Lung (tissue), 12 donors: ENCODE data around the gene WHRN. TPM values are rescaled to one million over a fixed set of nuclear protein-coding genes. Genes with fewer than 3 reads are reported as not detected.

Source experiments
- ATAC-seq: fragments of 200-7000 bp; cut with Tn5 transposase; one replicate; pipeline ENCODE4 v1.9.1; 2020; ENCODE audit warnings: moderate number of reproducible peaks; ENCODE audit not compliant: insufficient read depth, low FRiP score
- DNase-seq, 3 donors: peaks; one replicate each; pipeline ENCODE4 v3.0.0-alpha.2; 2013 to 2017
- H3K27ac ChIP-seq, 2 donors: one replicate each; pipeline ENCODE4 v1.5.1; 2013; ENCODE audit warnings: mild to moderate bottlenecking in 2 of 2, moderate library complexity in 2 of 2, control low read depth in 1 of 2, inconsistent platforms in 1 of 2, low read depth in 1 of 2, low read length in 1 of 2
- H3K27me3 ChIP-seq, 3 donors: one replicate each; pipeline ENCODE4 v1.5.1; 2013; ENCODE audit warnings: low read length in 2 of 3; ENCODE audit not compliant: control insufficient read depth in 3 of 3, insufficient read depth in 3 of 3
- H3K36me3 ChIP-seq, 4 donors: one replicate each; pipeline ENCODE4 v1.5.1; 2013; ENCODE audit warnings: low read length in 4 of 4, mild to moderate bottlenecking in 1 of 4, moderate library complexity in 1 of 4; ENCODE audit not compliant: control insufficient read depth in 4 of 4, insufficient read depth in 4 of 4
- H3K4me1 ChIP-seq, 5 donors: one replicate each; pipeline ENCODE4 v1.5.1; 2013; ENCODE audit warnings: low read length in 5 of 5, mild to moderate bottlenecking in 2 of 5, moderate library complexity in 1 of 5; ENCODE audit not compliant: control insufficient read depth in 5 of 5, insufficient read depth in 5 of 5
- H3K4me3 ChIP-seq: one replicate; pipeline ENCODE4 v1.5.1; 2013; ENCODE audit warnings: mild to moderate bottlenecking, control low read depth, moderate library complexity
- H3K9ac ChIP-seq, 2 donors: one replicate each; pipeline ENCODE4 v1.5.1; 2013; ENCODE audit warnings: low read length in 2 of 2, control low read depth in 1 of 2; ENCODE audit not compliant: insufficient read depth in 1 of 2
- H3K9me3 ChIP-seq, 4 donors: one replicate each; pipeline ENCODE4 v1.5.1; 2013; ENCODE audit warnings: low read length in 3 of 4, mild to moderate bottlenecking in 1 of 4, moderate library complexity in 1 of 4; ENCODE audit not compliant: control insufficient read depth in 4 of 4, insufficient read depth in 3 of 4
- CTCF ChIP-seq: IDR thresholded peaks from 2 replicates; pipeline ENCODE4 v1.5.1; 2012; ENCODE audit warnings: mild to moderate bottlenecking; ENCODE audit errors: control extremely low read depth, extremely low read depth
- WGBS, 2 donors: extraction: QIAGEN DNeasy Blood & Tissue Kit; methylation state at CpG; one replicate each; pipeline ENCODE4 v1.1.7; 2013; 5-methylcytosine and 5-hydroxymethylcytosine counted together
- polyA plus RNA-seq, 2 donors: library from polyadenylated mRNA; stranded (reverse); fragments of 200-250 nt; gene quantifications; one replicate each; pipeline ENCODE4 v1.2.1, GENCODE V29; 2013
- total RNA-seq, 2 donors: library from RNA; depleted of rRNA in 1 of 2; stranded (reverse); fragments of >200 nt in 1 of 2; gene quantifications; one replicate each; pipeline ENCODE4 v1.2.1, GENCODE V29; 2014 to 2021
- donor health status: control.
- donor health status: control.
- donor health status: Bipolar disorder and iron deficiency.
- donor health status: healthy.
- donor health status: DM: yes; HTN: yes; CAD: no.

Gene WHRN
- total and polyA plus RNA-seq, 4 donors: 3.1 to 11.7 (median 5.6) TPM

GRCh38 chr9:114433720-114434255 is 71.5 kb downstream of the WHRN start:
- H3K36me3 ChIP-seq: no peaks in the 10 kb centered on the region
- ATAC-seq: no peak
- TF ChIP-seq CTCF: no peak
- H3K27ac ChIP-seq: no peak overlapping the region
- no peak overlapping the region for H3K9ac ChIP-seq
- WGBS, 2 donors: 48 to 59% methylated on average over 6 of the region's 6 CpGs
- H3K4me3 ChIP-seq: no peak overlapping the region
- peaks cover 0 to 4% (median 0%) of the 10 kb centered on the region in 5 donors for H3K4me1 ChIP-seq
- no peak for DNase-seq
- no peaks in the 10 kb centered on the region for H3K9me3 ChIP-seq
- no peaks in the 10 kb centered on the region for H3K27me3 ChIP-seq

GRCh38 chr9:114433086-114433485 is 72.2 kb downstream of the WHRN start:
- Histone ChIP-seq H3K9ac (no peak overlapping the region), H3K4me1 (peaks cover 0 to 4% (median 0%) of the 10 kb centered on the region in 5 donors), H3K36me3 (no peaks in the 10 kb centered on the region), H3K4me3 (no peak overlapping the region), H3K9me3 (no peaks in the 10 kb centered on the region), H3K27ac (no peak overlapping the region), H3K27me3 (no peaks in the 10 kb centered on the region)
- DNase-seq (no peak), ATAC-seq (no peak)
- 91 to 93% methylated on average over 15 of the region's 15 CpGs for WGBS, 2 donors
- no peak for TF ChIP-seq CTCF

- 78 to 80% methylated on average over 6 of the region's 6 CpGs for WGBS, 2 donors
- ATAC-seq: no peak
- Histone ChIP-seq H3K4me3 (no peak overlapping the region), H3K36me3 (no peaks in the 10 kb centered on the region), H3K9me3 (no peaks in the 10 kb centered on the region), H3K27ac (no peak overlapping the region), H3K9ac (no peak overlapping the region), H3K27me3 (no peaks in the 10 kb centered on the region), H3K4me1 (peaks cover 0 to 4% (median 0%) of the 10 kb centered on the region in 5 donors)
- TF ChIP-seq CTCF: no peak
- DNase-seq: no peak
Measured at GRCh38 chr9:114432323-114433067, 72.8 kb downstream of the WHRN start.
